ENCODE results near the gene CBARP. TPM values are rescaled to one million over a fixed set of nuclear protein-coding genes. Genes with fewer than 3 reads are reported as not detected.

Gene CBARP
- total and polyA plus RNA-seq, 2 of the 13 experiments (the other 11 are each of a cell fraction or from before 2014, with no cell fraction given), result 1.2 to 1.4 TPM

DNA sequence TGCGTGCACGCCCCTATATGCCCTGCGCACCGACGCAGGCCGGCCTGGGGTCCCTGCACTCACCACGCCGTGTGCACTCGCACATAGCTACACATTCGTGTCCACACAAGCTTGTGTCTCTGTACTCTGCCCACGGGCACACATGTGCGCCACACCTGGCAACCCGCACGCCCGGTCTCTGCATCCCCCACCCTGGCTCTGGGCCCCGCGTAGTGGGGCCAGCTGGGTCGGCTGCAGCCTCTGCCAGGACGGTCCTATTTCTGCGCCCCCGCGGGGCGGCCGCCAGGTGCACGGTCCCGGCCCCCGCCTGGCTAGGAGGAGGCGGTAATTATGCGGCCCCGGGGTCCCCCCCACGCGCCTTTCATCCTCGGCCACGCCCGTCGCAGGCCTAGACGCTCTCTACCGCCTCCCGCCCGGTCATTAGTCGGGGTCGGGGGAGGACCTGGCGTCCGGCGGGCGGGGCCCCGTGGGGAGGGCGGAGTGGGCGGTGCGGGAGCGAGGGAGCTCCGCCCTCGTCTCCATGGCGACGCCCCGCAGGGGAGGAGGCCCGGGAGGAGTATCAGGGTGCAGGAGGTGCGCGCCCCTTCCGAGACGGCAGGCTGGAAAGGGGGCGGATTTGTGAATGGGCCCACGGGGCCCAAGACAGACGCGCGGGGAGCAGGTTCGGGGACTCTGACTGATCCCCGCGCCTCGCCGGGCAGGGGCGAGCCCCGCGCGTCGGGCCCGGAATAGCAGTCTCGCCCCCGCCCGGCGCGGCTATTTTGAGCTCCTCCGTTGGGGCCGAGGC, 28.5 kb upstream of the CBARP start (continued):
- 0 out of 2 replicates have a peak, but pooled peaks have one; percentile 39 for TF ChIP-seq KLF11 (CRISPR knock-in tag; IDR thresholded peaks at IDR 0.05)
- peak; percentile 28; the same call in 1 of the 2 replicates for TF ChIP-seq THAP9 (CRISPR knock-in tag; IDR thresholded peaks at IDR 0.05; ENCODE audit: borderline replicate concordance)
- peak; percentile 71; the same call in 1 of the 2 replicates for TF ChIP-seq GMEB1 (CRISPR knock-in tag; IDR thresholded peaks at IDR 0.05; ENCODE audit: borderline replicate concordance)
- no peak for TF ChIP-seq TBL1XR1 (IDR thresholded peaks at IDR 0.05; ENCODE audit: borderline replicate concordance, low read length, partially characterized antibody)
- no peak for TF ChIP-seq ZNF773 (CRISPR knock-in tag; IDR thresholded peaks at IDR 0.05; ENCODE audit: borderline replicate concordance)
- peak; percentile 71 for TF ChIP-seq BCL6 (CRISPR knock-in tag; IDR thresholded peaks at IDR 0.05)
- TF ChIP-seq, protein P1, sequence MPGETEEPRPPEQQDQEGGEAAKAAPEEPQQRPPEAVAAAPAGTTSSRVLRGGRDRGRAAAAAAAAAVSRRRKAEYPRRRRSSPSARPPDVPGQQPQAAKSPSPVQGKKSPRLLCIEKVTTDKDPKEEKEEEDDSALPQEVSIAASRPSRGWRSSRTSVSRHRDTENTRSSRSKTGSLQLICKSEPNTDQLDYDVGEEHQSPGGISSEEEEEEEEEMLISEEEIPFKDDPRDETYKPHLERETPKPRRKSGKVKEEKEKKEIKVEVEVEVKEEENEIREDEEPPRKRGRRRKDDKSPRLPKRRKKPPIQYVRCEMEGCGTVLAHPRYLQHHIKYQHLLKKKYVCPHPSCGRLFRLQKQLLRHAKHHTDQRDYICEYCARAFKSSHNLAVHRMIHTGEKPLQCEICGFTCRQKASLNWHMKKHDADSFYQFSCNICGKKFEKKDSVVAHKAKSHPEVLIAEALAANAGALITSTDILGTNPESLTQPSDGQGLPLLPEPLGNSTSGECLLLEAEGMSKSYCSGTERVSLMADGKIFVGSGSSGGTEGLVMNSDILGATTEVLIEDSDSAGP (CRISPR knock-in tag; IDR thresholded peaks at IDR 0.05; ENCODE audit: borderline replicate concordance), result no peak
- peak; percentile 77; the same call in 1 of the 2 replicates for TF ChIP-seq IRF1 (CRISPR knock-in tag; IDR thresholded peaks at IDR 0.05; ENCODE audit: low read depth)
- no peak for TF ChIP-seq ZNF879 (CRISPR knock-in tag; IDR thresholded peaks at IDR 0.05)
- 0 out of 2 replicates have a peak, but pooled peaks have one; percentile 21 for TF ChIP-seq BORCS8-MEF2B (CRISPR knock-in tag; IDR thresholded peaks at IDR 0.05)
- no peak for TF ChIP-seq FIP1L1 (IDR thresholded peaks at IDR 0.05; ENCODE audit: borderline replicate concordance, insufficient read depth, low read depth, low read length)
- no peak for TF ChIP-seq ZNF224 (CRISPR knock-in tag; IDR thresholded peaks at IDR 0.05)
- no peak for TF ChIP-seq SKI (IDR thresholded peaks at IDR 0.05; ENCODE audit: partially characterized antibody)
- no peak for TF ChIP-seq SP1 (IDR thresholded peaks at IDR 0.05)
- peak; percentile 90 for TF ChIP-seq SP1 (CRISPR knock-in tag; IDR thresholded peaks at IDR 0.05)
- TF ChIP-seq NFATC3 (CRISPR knock-in tag; IDR thresholded peaks at IDR 0.05), result no peak
- peak; percentile 34; the same call in 1 of the 2 replicates for TF ChIP-seq POLR2AphosphoS5 (IDR thresholded peaks at IDR 0.05; ENCODE audit: low read depth, low read length)
- TF ChIP-seq KLF6 (CRISPR knock-in tag; IDR thresholded peaks at IDR 0.05), result peak; percentile 25; the same call in 1 of the 2 replicates
- no peak for TF ChIP-seq SIX1 (CRISPR knock-in tag; IDR thresholded peaks at IDR 0.05; ENCODE audit: borderline replicate concordance)
- TF ChIP-seq ZNF367 (CRISPR knock-in tag; IDR thresholded peaks at IDR 0.05; ENCODE audit: borderline replicate concordance), result no peak
- TF ChIP-seq, protein P2, sequence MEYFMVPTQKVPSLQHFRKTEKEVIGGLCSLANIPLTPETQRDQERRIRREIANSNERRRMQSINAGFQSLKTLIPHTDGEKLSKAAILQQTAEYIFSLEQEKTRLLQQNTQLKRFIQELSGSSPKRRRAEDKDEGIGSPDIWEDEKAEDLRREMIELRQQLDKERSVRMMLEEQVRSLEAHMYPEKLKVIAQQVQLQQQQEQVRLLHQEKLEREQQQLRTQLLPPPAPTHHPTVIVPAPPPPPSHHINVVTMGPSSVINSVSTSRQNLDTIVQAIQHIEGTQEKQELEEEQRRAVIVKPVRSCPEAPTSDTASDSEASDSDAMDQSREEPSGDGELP (IDR thresholded peaks at IDR 0.05; ENCODE audit: borderline replicate concordance, low read depth), result peak; percentile 57; the same call in 1 of the 2 replicates
